GM19397 (cell line): Measurements from ENCODE around the gene ELK4.

Source experiments
- ATAC-seq: cut with Tn5 transposase; IDR thresholded peaks from one replicate; pipeline ENCODE4 v1.9.1; 2021; ENCODE audit warnings: mild to moderate bottlenecking, moderate library complexity; ENCODE audit not compliant: unreplicated experiment

The ELK4 gene

DNA sequence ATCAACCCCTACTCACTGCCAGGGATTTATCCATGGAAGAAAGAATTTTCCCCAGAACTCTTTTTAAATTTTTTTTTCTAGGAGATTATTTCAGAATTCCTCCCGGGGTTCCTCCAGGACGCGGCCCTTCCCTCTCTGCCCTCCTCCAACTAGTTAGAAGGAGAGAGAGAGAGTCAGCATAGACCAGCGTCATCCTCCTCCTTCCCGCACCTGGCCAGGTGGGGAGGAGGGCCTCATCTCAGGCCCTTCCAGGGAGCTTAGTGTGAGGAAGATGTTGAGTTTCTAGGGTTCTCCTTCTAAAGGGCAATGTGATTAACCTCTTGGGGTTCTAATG, 63.7 kb downstream of the ELK4 start:
- ATAC-seq: no peak

DNA sequence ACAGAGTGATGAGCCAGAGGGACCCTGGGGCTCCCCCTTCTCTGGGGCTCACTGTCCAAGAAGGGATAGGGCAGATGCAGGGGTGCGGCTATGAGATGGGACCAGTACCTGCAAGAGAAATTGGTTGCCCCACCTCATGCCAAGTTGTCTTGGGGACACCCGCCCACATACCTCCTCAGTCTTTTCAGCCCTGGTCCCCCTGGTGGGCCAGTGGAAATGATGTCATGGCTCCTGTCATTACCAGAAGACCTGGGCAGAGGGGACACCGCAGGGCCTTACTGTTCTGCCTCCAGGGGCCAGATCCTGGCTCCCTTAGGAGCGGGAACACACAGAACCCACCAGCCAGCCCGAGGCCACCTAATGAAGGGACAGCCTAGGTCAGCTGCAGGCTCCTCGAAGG, 64.1 kb downstream of the ELK4 start:
- ATAC-seq: no peak

DNA sequence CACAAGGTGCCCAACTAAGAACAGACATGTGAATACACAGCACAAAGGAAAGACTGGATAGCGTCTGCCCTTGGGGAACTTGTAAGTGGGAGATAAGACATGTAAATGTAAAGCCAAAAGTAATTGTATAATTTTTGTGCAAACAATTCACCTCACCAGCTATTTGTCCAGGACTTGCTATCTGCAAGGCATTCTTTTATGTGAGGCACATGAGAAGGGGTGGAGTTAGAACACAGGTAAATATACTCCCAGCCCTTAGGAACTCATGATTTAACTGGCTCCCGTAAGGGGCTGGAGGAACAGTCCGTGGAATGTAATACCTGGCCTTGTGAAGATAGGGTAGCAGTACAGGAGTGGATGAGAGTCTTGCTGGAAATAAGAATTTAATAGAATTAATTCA, 66.0 kb downstream of the ELK4 start:
- no peak for ATAC-seq

DNA sequence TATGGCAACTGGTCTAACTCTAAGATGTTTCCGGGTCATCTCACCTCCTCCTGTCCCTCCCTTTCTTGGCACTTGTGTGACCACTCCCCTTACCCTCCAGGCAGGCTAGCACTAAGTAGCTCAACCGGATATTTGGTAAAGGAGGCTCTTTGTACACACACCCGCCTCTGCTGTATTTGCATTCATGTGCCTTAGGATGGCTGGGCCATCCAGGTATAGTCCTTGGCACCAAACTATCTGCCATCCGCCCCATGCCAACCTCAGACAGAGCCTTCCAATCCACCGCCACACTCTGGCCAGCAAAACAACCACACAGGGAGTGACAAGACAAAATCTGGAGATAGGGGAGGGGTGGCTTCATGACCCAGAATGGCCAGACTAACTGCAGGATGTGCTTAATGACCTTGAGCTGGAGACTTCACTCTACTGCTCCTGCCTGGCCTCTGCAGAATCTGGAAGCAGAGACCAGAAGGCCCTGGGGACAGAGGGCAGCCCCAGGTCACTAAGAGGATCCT, 67.8 kb downstream of the ELK4 start:
- no peak for ATAC-seq

DNA sequence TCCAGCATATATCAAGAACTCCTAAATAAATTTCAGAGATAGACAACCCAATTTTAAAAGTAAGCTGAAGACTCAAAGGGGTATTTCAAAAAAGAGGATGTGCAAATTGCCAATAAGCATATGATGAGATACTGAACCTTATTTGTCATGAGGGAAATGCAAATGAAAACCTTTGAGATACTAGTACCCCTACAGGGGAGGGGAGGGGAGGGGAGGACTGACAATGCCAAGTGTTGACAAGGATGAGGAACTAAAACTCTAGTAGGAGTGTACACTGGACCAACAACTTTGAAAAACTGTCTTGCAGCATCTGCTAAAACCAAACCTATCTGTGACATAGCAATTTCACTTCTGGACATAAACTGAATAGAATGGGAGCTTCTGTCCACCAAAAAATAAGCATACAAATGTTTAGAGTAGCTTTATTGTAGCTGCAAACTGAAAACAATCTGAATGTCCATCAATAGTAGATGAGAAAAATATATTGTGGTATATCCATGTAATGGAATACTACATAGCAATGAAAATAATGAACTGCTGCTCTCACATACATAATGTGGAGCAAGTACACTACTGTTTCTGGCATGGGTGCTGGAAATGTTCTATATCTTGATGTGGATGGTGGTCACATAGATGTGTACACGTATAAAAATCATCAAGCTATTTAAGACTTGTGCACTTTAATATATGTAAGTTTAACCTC, 70.2 kb downstream of the ELK4 start:
- no peak for ATAC-seq
